Stimulated activated CD4-positive, alpha-beta T cell treated with anti-CD3 and anti-CD28 coated beads, Interleukin-2, amount 100 ng/mL, for 24 hours (primary cell): Measurements from ENCODE around the gene METTL9.
"Not testable (repeated sequence)": the region's sequence is repeated elsewhere in the genome, so short reads cannot be mapped to it uniquely, and the experiment has no call there.

Source experiments
- DNase-seq, 2 donors: peaks; one replicate each; pipeline ENCODE4 v3.0.0-alpha.2; 2020

METTL9 gene

GRCh38 chr16:21599122-21600030, at the start of gene METTL9:
METTL9 (plus strand) TSS chr16:21599577; CDS start chr16:21599734, 157 bp downstream.
- DNase-seq: peak; percentile 94

- DNase-seq: not testable (repeated sequence)
Observed at GRCh38 chr16:21549975-21550374, 49.4 kb upstream of the METTL9 start.

- not testable (repeated sequence) for DNase-seq
Observed at GRCh38 chr16:21550435-21550834, 48.9 kb upstream of the METTL9 start.

GRCh38 chr16:21551076-21551475, 48.3 kb upstream of the METTL9 start:
- DNase-seq: not testable (repeated sequence)

- DNase-seq: not testable (repeated sequence)
Observed at GRCh38 chr16:21551600-21551999, 47.8 kb upstream of the METTL9 start.

- DNase-seq: not testable (repeated sequence)
Observed at GRCh38 chr16:21553481-21554296, 45.7 kb upstream of the METTL9 start.

GRCh38 chr16:21554795-21555585, 44.4 kb upstream of the METTL9 start:
- peak; percentile 95 to 97 for DNase-seq

- not testable (repeated sequence) for DNase-seq
Observed at GRCh38 chr16:21555621-21556020, 43.8 kb upstream of the METTL9 start.

GRCh38 chr16:21556026-21556595, 43.3 kb upstream of the METTL9 start:
- DNase-seq: not testable (repeated sequence)

GRCh38 chr16:21556651-21557241, 42.6 kb upstream of the METTL9 start:
- DNase-seq: not testable (repeated sequence)

- DNase-seq: no peak
Observed at GRCh38 chr16:21560462-21560861, 38.9 kb upstream of the METTL9 start.

GRCh38 chr16:21563676-21564075, 35.7 kb upstream of the METTL9 start:
- DNase-seq: no peak

GRCh38 chr16:21564367-21564766, 35.0 kb upstream of the METTL9 start:
- not testable (repeated sequence) for DNase-seq

- DNase-seq: no peak
Observed at GRCh38 chr16:21565507-21565860, 33.9 kb upstream of the METTL9 start.

GRCh38 chr16:21565861-21566669, 33.3 kb upstream of the METTL9 start:
- no peak for DNase-seq

- no peak for DNase-seq
Observed at GRCh38 chr16:21566891-21567414, 32.4 kb upstream of the METTL9 start.

GRCh38 chr16:21567496-21567895, 31.9 kb upstream of the METTL9 start:
- DNase-seq: not testable (repeated sequence)

- DNase-seq: no peak
Observed at GRCh38 chr16:21568502-21569189, 30.7 kb upstream of the METTL9 start.

- no peak for DNase-seq
Observed at GRCh38 chr16:21570676-21571017, 28.7 kb upstream of the METTL9 start.

GRCh38 chr16:21573506-21573905, 25.9 kb upstream of the METTL9 start:
- DNase-seq: not testable (repeated sequence)
